HK-2 (cell line): ENCODE results near the gene CPT1B.
"Not testable (repeated sequence)": the region's sequence is repeated elsewhere in the genome, so short reads cannot be mapped to it uniquely, and the experiment has no call there.

ENCODE experiments used
- DNase-seq: peaks from one replicate; pipeline ENCODE4 v3.0.0-alpha.2; 2018; ENCODE audit not compliant: unreplicated experiment

Gene CPT1B

GRCh38 chr22:50545522-50546325, 32.5 kb downstream of the CPT1B start, which contains the start of gene KLHDC7B:
TSS of gene KLHDC7B (plus strand) at chr22:50545899. CDS start at chr22:50546244, 345 bp downstream.
- no peak for DNase-seq

- no peak for DNase-seq
Measured at GRCh38 chr22:50544746-50545253, 33.4 kb downstream of the CPT1B start.

GRCh38 chr22:50544078-50544745, 34.0 kb downstream of the CPT1B start:
- no peak for DNase-seq

GRCh38 chr22:50542416-50542927, 35.8 kb downstream of the CPT1B start:
- DNase-seq, result no peak

- not testable (repeated sequence) for DNase-seq
Measured at GRCh38 chr22:50541667-50542026, 36.6 kb downstream of the CPT1B start.

- DNase-seq, result no peak
Measured at GRCh38 chr22:50540381-50540780, 37.8 kb downstream of the CPT1B start.

- no peak for DNase-seq
Measured at GRCh38 chr22:50537765-50538164, 40.5 kb downstream of the CPT1B start.

- no peak for DNase-seq
Measured at GRCh38 chr22:50536226-50536625, 42.0 kb downstream of the CPT1B start.

- no peak for DNase-seq
Measured at GRCh38 chr22:50535113-50535512, 43.1 kb downstream of the CPT1B start.

- peak; percentile 63 for DNase-seq
Measured at GRCh38 chr22:50533856-50534711, 44.1 kb downstream of the CPT1B start.

GRCh38 chr22:50532824-50533796, 45.1 kb downstream of the CPT1B start:
- DNase-seq, result no peak

GRCh38 chr22:50531962-50532674, 46.1 kb downstream of the CPT1B start:
- peak; percentile 76 for DNase-seq

GRCh38 chr22:50531546-50531961, 46.7 kb downstream of the CPT1B start:
- peak; percentile 72 for DNase-seq

GRCh38 chr22:50530877-50531545, 47.2 kb downstream of the CPT1B start:
- peak; percentile 85 for DNase-seq

GRCh38 chr22:50530580-50530876, 47.7 kb downstream of the CPT1B start:
- no peak for DNase-seq

GRCh38 chr22:50529897-50530579, 48.2 kb downstream of the CPT1B start, which contains the start of gene TYMP:
TSS of gene TYMP (minus strand) at chr22:50530012. CDS start at chr22:50529709, 303 bp downstream.
- peak; percentile 73 for DNase-seq

- no peak for DNase-seq
Measured at GRCh38 chr22:50529416-50529896, 48.8 kb downstream of the CPT1B start.

- no peak for DNase-seq
Measured at GRCh38 chr22:50528682-50529415, 49.4 kb downstream of the CPT1B start.
